Fibroblast of skin of right quadriceps (primary cell): ENCODE results near the gene OR2F2.

ENCODE experiments used
- DNase-seq: peaks from one replicate; pipeline ENCODE4 v3.0.0-alpha.2; 2013

OR2F2 gene, protein sequence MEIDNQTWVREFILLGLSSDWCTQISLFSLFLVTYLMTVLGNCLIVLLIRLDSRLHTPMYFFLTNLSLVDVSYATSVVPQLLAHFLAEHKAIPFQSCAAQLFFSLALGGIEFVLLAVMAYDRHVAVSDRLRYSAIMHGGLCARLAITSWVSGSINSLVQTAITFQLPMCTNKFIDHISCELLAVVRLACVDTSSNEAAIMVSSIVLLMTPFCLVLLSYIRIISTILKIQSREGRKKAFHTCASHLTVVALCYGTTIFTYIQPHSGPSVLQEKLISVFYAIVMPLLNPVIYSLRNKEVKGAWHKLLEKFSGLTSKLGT

GRCh38 chr7:143934526-143935325 lies at the start of gene OR2F2:
OR2F2 (plus strand) TSS chr7:143935233; CDS start chr7:143935233, 0 bp downstream.
- peak; percentile 53 for DNase-seq

- no peak for DNase-seq
Measured at GRCh38 chr7:143885951-143886350, 49.1 kb upstream of the OR2F2 start.

DNA sequence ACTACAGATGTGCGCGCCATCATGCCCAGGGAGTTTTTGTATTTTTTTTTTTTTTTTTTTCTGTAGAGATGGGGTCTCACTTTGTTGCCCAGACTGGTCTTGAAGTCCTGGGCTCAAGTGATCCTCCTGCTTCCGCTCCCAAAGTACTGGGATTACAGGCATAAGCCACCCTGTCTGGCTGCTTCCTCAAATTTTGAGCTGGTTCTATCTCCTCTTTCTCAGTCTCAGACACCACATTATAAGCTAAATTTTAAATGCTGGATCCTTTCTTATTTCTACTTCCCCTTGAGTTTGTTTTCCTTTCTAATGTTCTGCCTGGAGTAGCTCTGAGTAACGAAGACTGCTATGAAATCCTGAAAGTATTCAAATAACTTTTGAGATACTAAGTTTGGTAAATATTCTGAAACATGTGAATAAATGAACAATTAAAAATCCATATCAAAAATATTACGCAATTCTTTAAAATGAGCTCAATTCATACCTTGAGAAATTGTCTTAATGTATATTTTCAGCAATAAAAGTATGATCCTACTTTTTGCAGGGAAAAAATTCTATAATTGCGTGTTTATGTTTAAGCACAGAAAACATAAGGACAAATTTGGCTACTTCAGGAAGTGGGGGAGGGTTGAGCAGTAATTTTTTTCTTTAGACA lies 48.1 kb upstream of the OR2F2 start:
- DNase-seq: no peak

- no peak for DNase-seq
Measured at GRCh38 chr7:143889068-143889467, 46.0 kb upstream of the OR2F2 start.

DNA sequence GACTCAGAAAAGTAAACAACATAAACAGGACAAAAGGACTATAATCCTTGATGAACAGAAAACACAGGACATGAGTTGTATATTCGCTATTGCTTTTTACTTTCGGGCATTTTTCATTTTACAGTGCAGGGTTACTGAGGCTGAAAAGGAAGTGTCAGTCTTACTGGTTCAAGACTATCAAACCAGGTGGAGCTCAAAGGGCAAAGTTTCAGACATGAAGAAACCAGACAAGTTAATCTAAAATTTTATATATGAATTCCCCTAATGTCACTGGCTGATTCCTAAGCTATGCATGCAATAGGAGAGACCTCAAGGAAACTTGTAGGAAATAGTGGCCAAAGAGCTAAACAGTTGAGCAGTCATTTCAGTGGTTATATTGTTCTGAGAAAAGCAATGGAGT lies 44.5 kb upstream of the OR2F2 start:
- no peak for DNase-seq

DNA sequence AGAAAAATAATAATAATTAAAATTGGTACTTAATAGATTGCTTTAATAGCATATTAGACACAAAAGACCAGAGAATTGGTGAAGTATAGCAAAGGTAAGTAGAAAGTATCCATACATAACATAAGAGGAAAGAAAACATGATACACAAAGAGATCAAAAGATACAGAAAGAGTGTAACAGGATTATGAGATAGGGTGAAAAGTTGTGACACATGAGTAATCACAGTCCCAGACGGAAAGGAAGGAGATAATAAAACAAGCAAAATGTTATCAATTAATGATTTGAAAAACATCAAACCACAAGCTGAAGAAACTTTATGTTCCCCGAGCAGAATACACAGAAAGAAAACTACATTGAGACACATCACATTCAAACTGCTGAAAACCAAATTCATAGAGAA lies 43.6 kb upstream of the OR2F2 start:
- no peak for DNase-seq

DNA sequence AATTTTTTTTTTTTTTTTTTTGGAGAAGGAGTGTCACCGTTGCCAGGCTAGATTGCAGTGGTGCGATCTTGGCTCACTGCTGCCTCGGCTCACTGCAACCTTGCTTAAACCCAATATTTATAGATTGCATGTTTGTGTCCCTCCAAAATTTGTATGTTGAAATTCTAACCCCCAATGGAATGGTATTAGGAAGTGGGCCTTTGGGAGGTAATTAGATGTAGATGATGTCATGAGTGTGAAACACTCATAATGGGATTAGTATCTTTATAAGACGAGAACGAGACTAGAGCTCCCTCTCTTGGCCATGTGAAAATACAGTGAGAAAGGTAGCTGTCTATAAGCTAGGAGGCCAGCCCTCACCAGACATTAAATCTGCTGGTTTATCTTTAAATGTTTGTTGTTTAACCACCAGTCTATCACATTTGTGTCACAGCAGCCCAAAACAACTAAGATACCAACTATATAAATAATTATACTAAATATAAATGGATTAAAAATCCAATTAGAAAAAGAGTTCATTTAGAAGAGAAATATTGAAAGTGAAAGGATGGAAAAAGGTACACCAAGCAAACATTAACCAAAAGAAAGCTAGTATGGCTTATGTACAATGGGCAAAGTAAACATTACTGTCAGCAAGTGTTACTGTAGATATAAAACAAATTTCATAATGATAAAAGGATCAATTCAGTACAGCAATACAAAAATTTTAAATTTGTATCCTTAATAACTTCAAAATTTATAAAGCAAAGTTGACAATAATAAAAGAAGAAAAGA lies 42.3 kb upstream of the OR2F2 start:
- no peak for DNase-seq

GRCh38 chr7:143896667-143897066 lies 38.4 kb upstream of the OR2F2 start:
- DNase-seq: no peak

GRCh38 chr7:143898810-143899209 lies 36.2 kb upstream of the OR2F2 start:
- DNase-seq: no peak

DNA sequence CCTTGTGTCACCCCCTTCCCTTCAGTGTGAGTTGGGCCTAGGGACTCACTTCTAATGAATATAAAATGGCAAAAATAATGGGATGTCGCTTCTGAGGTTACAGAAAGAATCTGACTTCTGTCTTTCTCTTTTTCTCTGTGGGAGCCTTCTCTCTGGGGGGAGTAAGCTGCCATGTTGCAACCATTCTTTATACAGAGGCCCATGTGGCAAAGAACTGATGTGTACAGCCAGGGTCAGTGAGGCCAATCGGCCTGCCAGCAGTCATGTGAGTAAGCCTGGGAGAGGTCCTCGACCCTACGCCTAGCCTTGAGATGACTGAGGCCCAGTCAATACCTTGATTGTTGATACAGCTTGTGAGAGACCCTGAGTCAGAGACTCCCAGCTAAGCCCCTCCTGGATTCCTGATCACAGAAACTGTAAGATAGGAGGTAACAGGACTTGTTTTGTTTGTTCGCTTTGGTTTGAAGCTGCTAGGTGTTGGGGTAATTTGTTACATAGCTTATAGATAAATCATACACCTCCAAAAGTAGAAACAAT lies 34.7 kb upstream of the OR2F2 start:
- DNase-seq: no peak

DNA sequence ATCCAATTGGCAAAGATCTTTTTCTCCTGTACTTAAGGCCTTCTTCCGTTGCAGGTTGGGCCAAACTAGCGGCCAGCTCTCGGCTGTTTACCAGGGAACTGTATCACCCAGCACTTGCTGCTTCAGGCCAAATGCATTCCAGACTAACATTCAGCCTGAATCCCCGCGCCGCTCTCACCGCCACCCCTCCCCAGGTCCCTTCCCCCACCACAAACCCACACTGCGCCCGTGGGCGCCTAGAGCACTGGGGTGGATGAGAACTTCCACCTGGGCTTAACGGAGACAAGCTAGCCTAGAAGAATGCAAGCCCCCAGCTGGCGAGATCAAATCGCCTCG lies 33.7 kb upstream of the OR2F2 start:
- no peak for DNase-seq

DNA sequence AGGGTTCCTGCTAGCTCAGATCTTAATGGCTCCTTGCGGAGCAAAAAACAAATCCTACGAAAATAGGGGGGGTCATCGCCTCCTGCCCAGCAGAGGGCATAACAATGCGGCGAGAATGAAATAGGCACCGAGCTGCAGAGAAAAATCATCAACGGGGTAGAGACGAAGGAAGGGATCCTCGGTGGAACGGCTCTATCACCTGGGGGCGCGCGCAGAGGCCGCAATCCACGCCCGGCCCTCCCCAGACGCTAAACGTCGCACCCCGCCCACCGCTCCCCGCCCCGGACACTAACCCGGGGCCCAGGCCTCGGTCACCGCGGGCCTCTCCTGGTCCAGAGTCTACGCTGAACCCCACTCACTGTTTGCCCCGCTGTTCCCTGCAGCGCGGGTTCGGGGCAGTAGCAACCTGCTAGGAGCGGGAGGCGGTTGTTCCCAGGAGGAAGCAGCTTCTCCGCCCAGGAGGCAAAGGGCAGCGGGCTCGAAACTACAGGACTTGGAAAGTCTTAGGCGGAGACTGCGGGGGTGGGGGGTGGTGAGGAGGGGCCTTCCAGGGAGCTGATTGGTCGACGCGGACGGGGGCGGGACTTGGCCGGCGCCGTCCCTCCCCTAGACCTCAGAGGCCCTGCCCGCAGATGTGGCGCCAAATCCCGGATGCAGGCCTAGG lies 33.2 kb upstream of the OR2F2 start, which contains the start of gene TCAF1:
TSS of gene TCAF1 (minus strand) at position 509 of the 664 bp plus-strand sequence. CDS start 25,568 bp downstream, outside the sequence.
- peak; percentile 93 for DNase-seq

DNA sequence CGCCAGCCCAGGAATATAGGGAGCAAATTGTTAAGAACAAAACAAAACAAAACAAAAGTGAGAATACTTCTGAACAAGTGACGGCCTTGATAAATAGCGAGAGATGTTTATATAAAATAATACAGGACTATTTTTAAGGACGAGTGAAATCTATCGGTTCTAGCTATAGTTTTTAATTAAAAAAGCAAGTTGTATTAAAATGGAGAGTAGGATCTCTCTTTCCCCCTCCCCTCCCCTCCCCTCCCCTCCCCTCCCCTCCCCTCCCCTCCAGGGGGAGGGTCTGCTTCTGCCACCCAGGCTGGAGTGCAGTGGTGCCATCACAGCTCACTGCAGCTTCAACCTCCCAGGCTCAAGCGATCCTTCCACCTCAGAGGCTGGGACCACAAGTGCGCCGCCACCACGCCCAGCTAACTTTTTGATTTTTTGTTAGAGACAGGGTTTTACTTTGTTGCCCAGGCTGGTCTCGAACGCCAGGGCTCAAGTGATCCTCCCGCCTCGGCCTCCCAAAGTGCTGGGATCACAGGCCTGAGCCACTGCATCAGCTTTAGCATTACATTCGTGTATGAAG lies 32.6 kb upstream of the OR2F2 start:
- DNase-seq: no peak

GRCh38 chr7:143905509-143905908 lies 29.5 kb upstream of the OR2F2 start:
- no peak for DNase-seq

DNA sequence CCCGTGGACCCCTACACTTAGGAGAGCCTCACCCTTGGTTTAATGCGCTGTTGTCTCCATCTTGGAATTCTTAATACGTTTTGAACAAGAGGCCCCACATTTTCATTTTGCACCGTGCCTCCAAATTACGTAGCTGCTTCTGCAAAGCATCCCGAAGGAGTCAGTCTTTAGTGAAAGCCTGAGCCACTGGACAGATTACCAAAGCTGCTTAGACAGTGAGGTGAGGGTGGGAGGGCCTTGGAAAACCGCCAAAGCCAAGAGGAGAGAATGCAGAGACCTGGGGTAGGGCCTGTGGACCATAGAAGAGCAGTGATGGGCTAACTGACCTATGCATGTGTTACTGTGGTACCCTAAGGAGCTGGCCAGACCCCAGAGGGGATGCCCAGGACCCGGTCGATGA lies 28.9 kb upstream of the OR2F2 start:
- no peak for DNase-seq

DNA sequence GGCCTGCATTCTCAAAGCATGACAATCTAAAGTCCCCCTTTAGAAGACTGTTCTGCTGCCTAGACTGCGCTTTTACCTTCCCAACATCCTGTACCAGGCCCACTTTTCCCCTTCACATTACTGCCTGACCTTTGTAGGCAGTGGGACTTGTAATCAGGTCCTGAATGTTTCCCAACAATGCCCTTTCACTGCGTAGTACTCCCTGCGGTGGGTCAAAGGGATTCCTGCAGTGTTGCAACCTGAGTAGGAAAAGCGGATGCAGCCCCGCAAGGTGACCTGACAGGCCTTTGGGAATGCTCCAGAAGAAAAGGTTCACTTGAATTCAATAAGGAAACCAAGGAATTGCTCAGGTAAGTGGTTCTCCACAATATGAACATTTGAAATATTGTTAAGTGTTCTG lies 28.1 kb upstream of the OR2F2 start:
- DNase-seq: no peak

GRCh38 chr7:143908120-143908519 lies 26.9 kb upstream of the OR2F2 start:
- no peak for DNase-seq

DNA sequence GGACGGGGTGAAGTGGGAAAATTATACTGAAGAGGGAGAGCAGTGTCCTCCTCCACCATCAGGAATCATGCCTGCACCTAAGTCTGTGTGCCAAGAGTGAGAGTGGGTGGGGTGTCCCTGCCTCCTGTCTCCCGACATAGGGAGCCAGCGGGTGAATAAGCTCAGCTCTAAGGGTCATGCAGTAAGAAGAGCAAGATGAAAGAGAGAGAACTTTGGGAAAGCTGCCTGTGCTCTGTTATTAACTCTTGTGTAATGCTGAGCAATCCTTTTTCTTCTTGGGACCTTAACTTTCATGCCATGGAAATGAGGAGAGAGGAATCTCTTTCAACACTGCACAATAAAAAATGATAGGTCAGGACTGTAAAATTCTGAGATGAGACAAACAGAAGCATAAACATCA lies 25.2 kb upstream of the OR2F2 start:
- peak; percentile 11 for DNase-seq

DNA sequence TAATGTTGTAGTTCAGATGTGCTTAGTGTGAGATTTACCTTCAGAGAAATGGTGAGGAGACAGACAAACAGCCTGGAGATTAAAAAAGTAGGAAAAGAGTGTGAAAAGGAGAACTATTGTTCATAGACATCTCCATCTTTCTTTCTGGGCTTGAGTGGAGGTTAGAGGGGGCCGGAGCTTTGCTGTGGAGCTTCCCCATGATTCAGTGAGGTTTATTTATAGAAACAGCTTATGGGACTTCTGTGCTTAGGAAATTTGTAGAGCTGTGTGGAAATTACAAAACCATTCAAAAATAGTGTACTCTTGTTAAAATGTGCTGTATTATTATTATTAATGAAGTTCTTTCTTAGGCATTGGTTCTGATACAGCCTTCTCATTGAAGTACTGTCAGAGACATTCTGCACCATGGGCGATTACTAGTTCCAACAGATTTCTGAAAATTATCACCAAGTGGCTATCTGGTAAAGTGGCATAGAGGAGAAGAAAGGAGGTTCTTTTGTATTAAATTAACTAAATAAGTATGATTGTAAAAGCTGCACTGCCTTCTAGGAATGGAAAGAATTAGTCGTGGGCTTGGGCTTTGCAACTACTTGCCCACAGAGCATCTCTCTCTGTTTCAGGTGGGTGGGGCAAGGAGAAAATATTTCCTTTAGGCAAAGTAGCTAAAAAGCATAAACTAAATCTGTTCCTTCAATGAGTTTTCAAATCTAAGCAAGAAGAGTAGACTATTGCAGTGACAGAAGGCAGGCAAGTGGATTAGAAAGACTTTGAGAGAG lies 24.4 kb upstream of the OR2F2 start:
- DNase-seq: no peak

GRCh38 chr7:143913945-143914615 lies 21.0 kb upstream of the OR2F2 start:
- no peak for DNase-seq
